Activated naive CD8-positive, alpha-beta T cell treated with anti-CD3 and anti-CD28 coated beads, Interleukin-2, amount 50 U/mL, for 24 hours (primary cell): ENCODE data around the gene ZFP57.

ENCODE experiments used
- ATAC-seq: fragments of 150-1000 bp; cut with Tn5 transposase; one replicate; pipeline ENCODE4 v1.10.0; 2021
- DNase-seq: peaks from one replicate; pipeline ENCODE4 v3.0.0; 2021
- H3K27ac Mint-ChIP-seq: one replicate; pipeline ENCODE4 v1.8.0; 2021; ENCODE audit warnings: mild to moderate bottlenecking, mixed read lengths
- H3K27me3 Mint-ChIP-seq: one replicate; pipeline ENCODE4 v1.8.0; 2021; ENCODE audit warnings: mixed read lengths
- H3K36me3 Mint-ChIP-seq: one replicate; pipeline ENCODE4 v1.8.0; 2021; ENCODE audit warnings: low read depth, mixed read lengths
- H3K4me1 Mint-ChIP-seq: one replicate; pipeline ENCODE4 v1.8.0; 2021; ENCODE audit warnings: mixed read lengths
- H3K4me3 Mint-ChIP-seq: one replicate; pipeline ENCODE4 v1.8.0; 2021; ENCODE audit warnings: mild to moderate bottlenecking, moderate library complexity, mixed read lengths
- H3K9me3 Mint-ChIP-seq: one replicate; pipeline ENCODE4 v1.8.0; 2021; ENCODE audit warnings: mixed read lengths

Gene ZFP57

DNA sequence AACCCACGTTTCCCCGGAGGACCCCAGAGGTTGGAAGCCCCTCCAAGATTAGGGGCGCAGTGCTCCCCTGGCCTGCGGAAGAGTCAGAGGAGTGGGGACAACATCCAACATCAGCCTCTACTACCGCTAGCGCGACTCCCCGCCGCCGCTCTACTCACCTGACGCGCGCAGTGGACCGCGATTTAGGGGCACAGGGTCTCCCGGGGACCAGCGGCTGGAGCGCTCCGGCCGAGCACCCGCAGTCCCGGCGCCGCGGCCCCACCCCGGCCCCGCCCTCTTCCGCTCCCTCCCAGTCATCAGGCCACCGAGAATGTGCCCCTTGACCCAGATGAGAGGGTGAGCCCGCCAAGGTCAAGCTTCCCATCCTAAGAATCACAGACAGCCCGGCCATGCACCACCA is at the start of gene ZFP57:
ZFP57 (minus strand) TSS at position 249 of the 400 bp plus-strand sequence. CDS start 4,149 bp downstream, outside the sequence.
- H3K36me3 Mint-ChIP-seq: no peaks in the 10 kb centered on the region
- no peak for ATAC-seq

DNA sequence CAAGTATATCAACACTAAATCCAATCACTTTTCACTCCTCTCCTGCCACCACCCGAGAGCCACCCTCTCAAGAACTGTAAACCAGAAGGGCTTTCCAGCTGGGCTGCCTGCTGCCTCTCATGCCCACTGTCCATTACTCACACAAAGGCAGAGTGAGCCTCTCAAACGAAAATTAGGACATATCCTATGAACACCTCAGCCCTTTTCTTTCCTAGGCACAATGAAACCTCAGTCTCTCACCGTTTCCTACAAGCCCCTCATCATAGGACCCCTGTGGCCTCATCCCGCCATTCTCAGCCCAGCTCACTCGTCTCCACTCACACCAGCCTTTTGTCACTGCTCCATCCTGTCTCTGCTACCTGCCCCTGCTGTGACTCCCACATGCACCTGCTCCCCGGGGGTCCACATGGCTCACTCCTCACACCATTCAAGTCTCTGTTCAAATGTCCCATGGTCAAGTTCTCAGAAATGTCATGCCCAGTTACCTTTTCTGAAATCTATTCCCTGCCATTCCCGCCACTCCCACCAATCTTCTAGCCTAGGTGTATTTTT is 49.7 kb upstream of the ZFP57 start:
- no peak overlapping the region for H3K27ac Mint-ChIP-seq
- H3K9me3 Mint-ChIP-seq: no peaks in the 10 kb centered on the region
- H3K36me3 Mint-ChIP-seq: peaks cover 27% of the 10 kb centered on the region
- no peak for ATAC-seq
- H3K4me3 Mint-ChIP-seq: no peak overlapping the region
- H3K27me3 Mint-ChIP-seq: no peaks in the 10 kb centered on the region
- no peak for DNase-seq
- H3K4me1 Mint-ChIP-seq: peaks cover 44% of the 10 kb centered on the region

More for the DNA sequence above, at the start of gene ZFP57:
- Mint-ChIP-seq H3K9me3 (no peaks in the 10 kb centered on the region), H3K4me3 (no peak within 1 kb of the TSS), H3K27ac (no peak within 1 kb of the TSS), H3K27me3 (peaks cover 11% of the 10 kb centered on the region), H3K4me1 (no peaks in the 10 kb centered on the region)
- no peak for DNase-seq

- no peak for DNase-seq
- H3K27ac Mint-ChIP-seq: no peak overlapping the region
- no peaks in the 10 kb centered on the region for H3K27me3 Mint-ChIP-seq
- H3K4me1 Mint-ChIP-seq: peaks cover 51% of the 10 kb centered on the region
- no peaks in the 10 kb centered on the region for H3K9me3 Mint-ChIP-seq
- no peak for ATAC-seq
- H3K36me3 Mint-ChIP-seq: peaks cover 34% of the 10 kb centered on the region
- no peak overlapping the region for H3K4me3 Mint-ChIP-seq
Measured at GRCh38 chr6:29729774-29730328, 48.9 kb upstream of the ZFP57 start.

GRCh38 chr6:29728875-29729270 is 47.9 kb upstream of the ZFP57 start:
- DNase-seq (no peak), ATAC-seq (no peak)
- no peak overlapping the region for H3K4me3 Mint-ChIP-seq
- no peaks in the 10 kb centered on the region for H3K9me3 Mint-ChIP-seq
- H3K36me3 Mint-ChIP-seq: peaks cover 43% of the 10 kb centered on the region
- H3K27me3 Mint-ChIP-seq: no peaks in the 10 kb centered on the region
- H3K4me1 Mint-ChIP-seq: peaks cover 48% of the 10 kb centered on the region
- H3K27ac Mint-ChIP-seq: no peak overlapping the region

- H3K4me1 Mint-ChIP-seq: peaks cover 46% of the 10 kb centered on the region
- peak overlapping the region; percentile 62 for H3K27ac Mint-ChIP-seq
- no peaks in the 10 kb centered on the region for H3K9me3 Mint-ChIP-seq
- DNase-seq (no peak), ATAC-seq (no peak)
- H3K36me3 Mint-ChIP-seq: peaks cover 43% of the 10 kb centered on the region
- H3K4me3 Mint-ChIP-seq: no peak overlapping the region
- H3K27me3 Mint-ChIP-seq: no peaks in the 10 kb centered on the region
Measured at GRCh38 chr6:29728173-29728874, 47.4 kb upstream of the ZFP57 start.

DNA sequence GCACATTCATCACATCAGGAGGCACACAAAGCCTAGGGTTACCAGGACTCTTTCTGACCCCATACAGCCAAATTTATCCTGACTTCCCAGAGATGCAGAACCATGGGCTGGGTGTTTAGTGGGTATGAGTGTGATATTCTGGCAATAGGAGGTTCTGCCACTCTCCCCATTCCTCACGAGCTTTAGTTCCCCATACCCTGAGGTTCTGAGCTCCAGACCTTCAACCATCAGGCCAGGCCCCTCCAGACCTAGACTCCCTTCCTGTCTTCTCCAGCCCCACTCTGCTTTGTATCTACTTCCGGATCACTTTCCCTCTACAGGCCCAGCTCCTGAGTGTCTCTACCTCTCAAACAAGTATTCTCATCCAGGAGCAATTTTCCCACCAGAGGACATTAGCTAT is 46.7 kb upstream of the ZFP57 start:
- DNase-seq (no peak), ATAC-seq (no peak)
- Mint-ChIP-seq H3K27ac (peak overlapping the region; percentile 62), H3K27me3 (no peaks in the 10 kb centered on the region), H3K36me3 (peaks cover 43% of the 10 kb centered on the region), H3K4me3 (peak overlapping the region; percentile 92), H3K9me3 (no peaks in the 10 kb centered on the region), H3K4me1 (peaks cover 46% of the 10 kb centered on the region)

DNA sequence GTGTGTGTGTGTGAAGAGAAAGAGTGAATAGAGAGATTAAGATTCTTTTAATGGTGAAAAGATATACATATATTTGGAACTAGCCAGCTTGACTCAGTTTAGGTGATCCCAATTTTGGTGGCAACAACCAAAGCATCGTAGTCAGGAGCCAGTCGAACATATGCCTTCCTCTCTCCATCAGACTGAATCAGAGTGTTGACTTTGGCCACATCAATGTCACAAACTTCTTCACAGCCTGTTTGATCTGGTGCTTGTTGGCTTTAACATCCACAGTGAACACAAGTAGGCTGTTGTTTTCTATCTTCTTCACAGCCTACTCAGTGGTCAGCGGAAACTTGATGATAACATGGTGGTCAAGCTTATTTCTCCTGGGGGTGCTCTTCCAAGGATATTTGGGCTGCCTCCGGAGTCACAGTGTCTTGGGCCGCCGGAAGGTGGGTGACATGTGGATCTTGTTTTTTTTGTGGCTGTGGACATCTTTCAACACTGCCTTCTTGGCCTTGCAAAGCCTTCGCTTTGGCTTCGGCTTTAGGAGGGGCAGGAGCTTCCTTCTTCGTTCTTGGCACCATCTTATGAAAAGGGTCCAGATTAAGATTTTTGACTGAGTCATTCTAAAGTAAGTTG is 45.7 kb upstream of the ZFP57 start:
- H3K9me3 Mint-ChIP-seq: no peaks in the 10 kb centered on the region
- peak overlapping the region; percentile 92 for H3K4me3 Mint-ChIP-seq
- peaks cover 55% of the 10 kb centered on the region for H3K4me1 Mint-ChIP-seq
- H3K36me3 Mint-ChIP-seq: peaks cover 43% of the 10 kb centered on the region
- ATAC-seq (no peak), DNase-seq (no peak)
- peak overlapping the region; percentile 62 for H3K27ac Mint-ChIP-seq
- H3K27me3 Mint-ChIP-seq: no peaks in the 10 kb centered on the region

- H3K9me3 Mint-ChIP-seq: no peaks in the 10 kb centered on the region
- DNase-seq: no peak
- no peaks in the 10 kb centered on the region for H3K27me3 Mint-ChIP-seq
- no peak for ATAC-seq
- H3K36me3 Mint-ChIP-seq: peaks cover 43% of the 10 kb centered on the region
- peaks cover 59% of the 10 kb centered on the region for H3K4me1 Mint-ChIP-seq
- peak overlapping the region; percentile 91 for H3K27ac Mint-ChIP-seq
- H3K4me3 Mint-ChIP-seq: peak overlapping the region; percentile 92
Measured at GRCh38 chr6:29726001-29726400, 45.0 kb upstream of the ZFP57 start.

GRCh38 chr6:29724937-29725869 is 44.3 kb upstream of the ZFP57 start:
- peaks cover 43% of the 10 kb centered on the region for H3K36me3 Mint-ChIP-seq
- H3K27ac Mint-ChIP-seq: peak overlapping the region; percentile 91

DNA sequence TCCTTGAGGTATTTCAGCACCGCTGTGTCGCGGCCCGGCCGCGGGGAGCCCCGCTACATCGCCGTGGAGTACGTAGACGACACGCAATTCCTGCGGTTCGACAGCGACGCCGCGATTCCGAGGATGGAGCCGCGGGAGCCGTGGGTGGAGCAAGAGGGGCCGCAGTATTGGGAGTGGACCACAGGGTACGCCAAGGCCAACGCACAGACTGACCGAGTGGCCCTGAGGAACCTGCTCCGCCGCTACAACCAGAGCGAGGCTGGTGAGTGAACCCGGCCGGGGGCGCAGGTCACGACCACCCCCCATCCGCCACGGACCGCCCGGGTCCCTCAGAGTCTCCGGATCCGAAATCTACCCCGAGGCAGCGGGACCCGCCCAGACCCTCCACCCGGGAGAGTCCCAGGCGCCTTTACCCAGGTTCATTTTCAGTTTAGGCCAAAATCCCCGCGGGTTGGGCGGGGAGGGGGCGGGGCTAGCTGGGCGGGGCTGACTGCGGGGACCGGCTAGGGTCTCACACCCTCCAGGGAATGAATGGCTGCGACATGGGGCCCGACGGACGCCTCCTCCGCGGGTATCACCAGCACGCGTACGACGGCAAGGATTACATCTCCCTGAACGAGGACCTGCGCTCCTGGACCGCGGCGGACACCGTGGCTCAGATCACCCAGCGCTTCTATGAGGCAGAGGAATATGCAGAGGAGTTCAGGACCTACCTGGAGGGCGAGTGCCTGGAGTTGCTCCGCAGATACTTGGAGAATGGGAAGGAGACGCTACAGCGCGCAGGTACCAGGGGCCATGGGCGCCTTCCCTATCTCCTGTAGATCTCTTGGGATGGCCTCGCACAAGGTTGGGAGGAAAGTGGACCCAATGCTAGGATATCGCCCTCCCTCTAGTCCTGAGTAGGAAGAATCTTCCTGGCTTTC is 43.0 kb upstream of the ZFP57 start:
- no peaks in the 10 kb centered on the region for H3K27me3 Mint-ChIP-seq
- peaks cover 55% of the 10 kb centered on the region for H3K4me1 Mint-ChIP-seq
- ATAC-seq: peak; percentile 56
- H3K4me3 Mint-ChIP-seq: peak overlapping the region; percentile 92
- H3K9me3 Mint-ChIP-seq: no peaks in the 10 kb centered on the region
- H3K27ac Mint-ChIP-seq: peak overlapping the region; percentile 91
- peaks cover 43% of the 10 kb centered on the region for H3K36me3 Mint-ChIP-seq
- DNase-seq: peak; percentile 80

More at GRCh38 chr6:29724937-29725869, 44.3 kb upstream of the ZFP57 start:
- DNase-seq: no peak
- H3K27me3 Mint-ChIP-seq: no peaks in the 10 kb centered on the region
- H3K9me3 Mint-ChIP-seq: no peaks in the 10 kb centered on the region
- H3K4me1 Mint-ChIP-seq: peaks cover 56% of the 10 kb centered on the region
- H3K4me3 Mint-ChIP-seq: peak overlapping the region; percentile 92
- no peak for ATAC-seq

DNA sequence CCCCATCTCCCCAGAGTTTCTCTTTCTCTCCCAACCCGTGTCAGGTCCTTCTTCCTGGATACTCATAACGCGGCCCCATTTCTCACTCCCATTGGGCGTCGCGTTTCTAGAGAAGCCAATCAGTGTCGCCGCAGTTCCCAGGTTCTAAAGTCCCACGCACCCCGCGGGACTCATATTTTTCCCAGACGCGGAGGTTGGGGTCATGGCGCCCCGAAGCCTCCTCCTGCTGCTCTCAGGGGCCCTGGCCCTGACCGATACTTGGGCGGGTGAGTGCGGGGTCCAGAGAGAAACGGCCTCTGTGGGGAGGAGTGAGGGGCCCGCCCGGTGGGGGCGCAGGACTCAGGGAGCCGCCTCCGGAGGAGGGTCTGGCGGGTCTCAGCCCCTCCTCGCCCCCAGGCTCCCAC is 42.3 kb upstream of the ZFP57 start, which contains the start of gene HLA-F:
HLA-F (plus strand) TSS at position 173 of the 404 bp plus-strand sequence; CDS start at position 203, 30 bp downstream.
- DNase-seq (no peak), ATAC-seq (peak; percentile 91)
- peak within 1 kb of the TSS; percentile 93 for H3K27ac Mint-ChIP-seq
- H3K4me3 Mint-ChIP-seq: peak within 1 kb of the TSS; percentile 92
- H3K9me3 Mint-ChIP-seq: no peaks in the 10 kb centered on the region
- no peaks in the 10 kb centered on the region for H3K27me3 Mint-ChIP-seq
- H3K36me3 Mint-ChIP-seq: peaks cover 41% of the 10 kb centered on the region
- peaks cover 52% of the 10 kb centered on the region for H3K4me1 Mint-ChIP-seq

- DNase-seq (no peak), ATAC-seq (no peak)
- H3K4me3 Mint-ChIP-seq: no peak overlapping the region
- H3K36me3 Mint-ChIP-seq: peaks cover 18% of the 10 kb centered on the region
- no peaks in the 10 kb centered on the region for H3K27me3 Mint-ChIP-seq
- peaks cover 29% of the 10 kb centered on the region for H3K4me1 Mint-ChIP-seq
- no peaks in the 10 kb centered on the region for H3K9me3 Mint-ChIP-seq
- no peak overlapping the region for H3K27ac Mint-ChIP-seq
Measured at GRCh38 chr6:29720863-29721262, 39.9 kb upstream of the ZFP57 start.

DNA sequence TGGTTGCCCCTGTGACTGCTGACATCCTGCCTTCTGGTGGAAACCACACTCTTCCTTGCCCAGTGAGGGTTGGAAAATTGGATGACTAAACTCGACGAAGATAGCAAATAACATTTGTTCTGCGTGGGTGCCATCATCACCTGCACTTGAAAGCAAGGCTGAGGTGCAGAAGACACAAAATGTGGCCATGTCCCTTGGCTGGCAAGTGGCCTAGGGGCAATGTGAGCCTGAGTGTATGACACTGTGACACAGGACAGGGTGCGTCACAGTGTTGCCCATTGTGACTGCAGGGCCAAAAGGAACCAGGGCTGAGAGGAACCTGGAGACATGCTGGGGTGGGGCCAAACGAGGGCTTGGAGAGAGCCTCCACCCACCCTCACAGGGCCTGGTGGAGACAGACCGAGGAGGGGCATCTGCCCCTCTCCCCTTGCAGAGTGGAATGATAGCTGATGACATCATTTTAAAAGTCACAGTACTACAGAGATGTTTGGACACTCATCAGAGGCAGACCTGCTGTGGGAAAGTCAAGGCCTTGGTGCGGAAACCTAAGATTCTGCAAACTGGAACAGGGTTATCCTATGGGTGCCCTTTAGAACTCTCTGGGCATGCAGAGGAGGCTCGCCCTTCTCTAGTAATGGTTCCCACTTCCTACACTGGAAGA is 29.5 kb upstream of the ZFP57 start:
- no peak for ATAC-seq
- DNase-seq: no peak
- Mint-ChIP-seq H3K9me3 (no peaks in the 10 kb centered on the region), H3K27me3 (no peaks in the 10 kb centered on the region), H3K4me1 (peaks cover 57% of the 10 kb centered on the region), H3K36me3 (no peaks in the 10 kb centered on the region), H3K4me3 (no peak overlapping the region), H3K27ac (peak overlapping the region; percentile 71)
